Thyroid gland (tissue), 4 donors: ENCODE data around the gene PPM1H.

Experiments used
- CTCF ChIP-seq, 6 experiments: fragments of 200-600 bp in 3 of 6; fragments of 450-650 bp in 3 of 6; sonication (generic) in 3 of 6; IDR thresholded peaks; one replicate each; pipeline ENCODE4 v1.5.1; 2016 to 2019; ENCODE audit warnings: antibody characterized with exemption in 6 of 6, mild to moderate bottlenecking in 2 of 6, inconsistent platforms in 1 of 6, moderate library complexity in 1 of 6
- POLR2A ChIP-seq, 2 donors: fragments of 450-650 bp; IDR thresholded peaks; one replicate each; pipeline ENCODE4 v1.6.1; 2017; ENCODE audit warnings: antibody characterized with exemption in 2 of 2, mild to moderate bottlenecking in 2 of 2, moderate library complexity in 1 of 2

GRCh38 chr12:62684570-62685295 lies 250.2 kb downstream of the PPM1H start:
- no peak for TF ChIP-seq CTCF (IDR thresholded peaks at IDR 0.05)
- TF ChIP-seq POLR2A (IDR thresholded peaks at IDR 0.05), result no peak
